Upper lobe of left lung (tissue), 4 donors: ENCODE results near the gene GGTLC1.

Source experiments
- CTCF ChIP-seq, 6 experiments: fragments of 450-650 bp in 4 of 6; fragments of 200-600 bp in 2 of 6; sonication (generic) in 2 of 6; IDR thresholded peaks; one replicate each; pipeline ENCODE4 v1.5.1; 2016 to 2019; ENCODE audit warnings: antibody characterized with exemption in 6 of 6
- POLR2AphosphoS5 ChIP-seq, 2 donors: sonication (generic); formaldehyde crosslinking; IDR thresholded peaks; one replicate each; pipeline ENCODE4 v1.5.1; 2017; ENCODE audit warnings: antibody characterized with exemption in 2 of 2

GRCh38 chr20:24016607-24017457 is 28.3 kb upstream of the GGTLC1 start:
- no peak for TF ChIP-seq CTCF (IDR thresholded peaks at IDR 0.05)
- TF ChIP-seq POLR2AphosphoS5 (IDR thresholded peaks at IDR 0.05): no peak
